Tibial artery (tissue), 4 donors: ENCODE measurements around the gene PCDHGA1.

Experiments
- DNase-seq, 2 donors: peaks; one replicate each; pipeline ENCODE4 v3.0.0-alpha.2; 2019
- H3K27ac ChIP-seq, 2 donors: fragments of 200-600 bp; sonication (generic) in 1 of 2; 1 replicate in 1 of 2; 2 replicates in 1 of 2; pipeline ENCODE4 v1.5.1; 2018 to 2019; ENCODE audit warnings: mild to moderate bottlenecking in 1 of 2
- H3K27me3 ChIP-seq, 2 donors: fragments of 200-600 bp; sonication (generic) in 1 of 2; one replicate each; pipeline versions ENCODE4 v1.5.1 to v1.6.0; 2016 to 2019
- H3K36me3 ChIP-seq, 3 donors: fragments of 200-600 bp; sonication (generic) in 2 of 3; one replicate each; pipeline ENCODE4 v1.5.1; 2016 to 2019; ENCODE audit warnings: mild to moderate bottlenecking in 2 of 3
- H3K4me1 ChIP-seq, 4 donors: fragments of 200-600 bp; sonication (generic) in 2 of 4; 1 replicate in 3 of 4; 2 replicates in 1 of 4; pipeline ENCODE4 v1.5.1; 2016 to 2019
- H3K4me3 ChIP-seq, 2 donors: fragments of 200-600 bp; sonication (generic) in 1 of 2; 1 replicate in 1 of 2; 2 replicates in 1 of 2; pipeline ENCODE4 v1.5.1; 2018 to 2019; ENCODE audit warnings: mild to moderate bottlenecking in 2 of 2
- H3K9me3 ChIP-seq, 3 donors: fragments of 200-600 bp; sonication (generic) in 1 of 3; one replicate each; pipeline ENCODE4 v1.5.1; 2016 to 2019
- intact Hi-C: fragments of 100-400 bp; cut with DNase I; formaldehyde crosslinking; loops from one replicate; pipeline ENCODE4 v1.15.0; 2023; ENCODE audit warnings: low total_unique reads
- TF ChIP-seq, protein P1 (sequence below), 2 experiments: fragments of 200-600 bp in 1 of 2; fragments of 450-650 bp in 1 of 2; IDR thresholded peaks; one replicate each; pipeline ENCODE4 v1.5.1; 2017 to 2019; ENCODE audit warnings: antibody characterized with exemption in 2 of 2, mild to moderate bottlenecking in 1 of 2, moderate library complexity in 1 of 2

PCDHGA1 gene

DNA sequence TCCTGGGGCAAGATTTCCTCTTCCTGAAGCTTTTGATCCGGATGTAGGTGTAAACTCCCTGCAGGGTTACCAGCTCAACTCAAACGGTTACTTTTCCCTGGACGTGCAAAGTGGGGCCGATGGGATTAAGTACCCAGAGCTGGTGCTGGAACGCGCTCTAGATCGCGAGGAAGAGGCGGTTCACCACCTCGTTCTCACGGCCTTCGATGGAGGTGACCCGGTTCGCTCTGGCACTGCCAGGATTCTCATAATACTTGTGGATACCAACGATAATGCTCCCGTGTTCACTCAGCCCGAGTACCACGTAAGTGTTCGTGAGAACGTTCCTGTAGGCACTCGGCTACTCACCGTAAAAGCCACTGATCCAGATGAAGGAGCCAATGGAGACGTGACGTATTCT is 25.3 kb downstream of the PCDHGA1 start:
- Histone ChIP-seq H3K36me3 (peaks cover 0 to 18% (median 11%) of the 10 kb centered on the region in 3 donors), H3K4me3 (peak overlapping the region in 1 of 2 donors; percentile 32), H3K27ac (no peak overlapping the region), H3K27me3 (peaks cover 0 to 3% of the 10 kb centered on the region in 2 donors), H3K4me1 (no peaks in the 10 kb centered on the region), H3K9me3 (peaks cover 0 to 100% (median 88%) of the 10 kb centered on the region in 3 donors)
- intact Hi-C loops, result no loop called here
- TF ChIP-seq, protein P1, sequence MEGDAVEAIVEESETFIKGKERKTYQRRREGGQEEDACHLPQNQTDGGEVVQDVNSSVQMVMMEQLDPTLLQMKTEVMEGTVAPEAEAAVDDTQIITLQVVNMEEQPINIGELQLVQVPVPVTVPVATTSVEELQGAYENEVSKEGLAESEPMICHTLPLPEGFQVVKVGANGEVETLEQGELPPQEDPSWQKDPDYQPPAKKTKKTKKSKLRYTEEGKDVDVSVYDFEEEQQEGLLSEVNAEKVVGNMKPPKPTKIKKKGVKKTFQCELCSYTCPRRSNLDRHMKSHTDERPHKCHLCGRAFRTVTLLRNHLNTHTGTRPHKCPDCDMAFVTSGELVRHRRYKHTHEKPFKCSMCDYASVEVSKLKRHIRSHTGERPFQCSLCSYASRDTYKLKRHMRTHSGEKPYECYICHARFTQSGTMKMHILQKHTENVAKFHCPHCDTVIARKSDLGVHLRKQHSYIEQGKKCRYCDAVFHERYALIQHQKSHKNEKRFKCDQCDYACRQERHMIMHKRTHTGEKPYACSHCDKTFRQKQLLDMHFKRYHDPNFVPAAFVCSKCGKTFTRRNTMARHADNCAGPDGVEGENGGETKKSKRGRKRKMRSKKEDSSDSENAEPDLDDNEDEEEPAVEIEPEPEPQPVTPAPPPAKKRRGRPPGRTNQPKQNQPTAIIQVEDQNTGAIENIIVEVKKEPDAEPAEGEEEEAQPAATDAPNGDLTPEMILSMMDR (IDR thresholded peaks at IDR 0.05), result no peak
- no peak for DNase-seq

DNA sequence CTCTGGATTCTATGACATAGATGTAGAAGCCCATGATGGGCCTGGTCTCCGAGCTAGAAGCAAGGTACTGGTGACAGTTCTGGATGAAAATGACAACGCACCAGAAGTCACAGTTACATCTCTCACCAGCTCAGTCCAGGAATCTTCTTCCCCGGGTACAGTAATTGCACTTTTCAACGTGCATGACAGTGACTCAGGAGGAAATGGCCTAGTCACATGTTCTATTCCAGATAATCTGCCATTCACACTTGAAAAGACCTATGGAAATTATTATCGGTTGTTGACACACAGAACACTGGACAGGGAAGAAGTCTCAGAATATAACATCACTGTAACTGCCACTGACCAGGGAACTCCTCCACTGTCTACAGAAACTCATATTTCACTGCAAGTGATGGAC is 25.8 kb downstream of the PCDHGA1 start:
- Histone ChIP-seq H3K4me1 (no peaks in the 10 kb centered on the region), H3K36me3 (peaks cover 0 to 19% (median 13%) of the 10 kb centered on the region in 3 donors), H3K4me3 (no peak overlapping the region), H3K9me3 (peaks cover 0 to 100% (median 88%) of the 10 kb centered on the region in 3 donors), H3K27me3 (peaks cover 0 to 3% of the 10 kb centered on the region in 2 donors), H3K27ac (no peak overlapping the region)
- no peak for DNase-seq
- TF ChIP-seq, protein P1 (IDR thresholded peaks at IDR 0.05), result no peak
- intact Hi-C loops, result no loop called here

DNA sequence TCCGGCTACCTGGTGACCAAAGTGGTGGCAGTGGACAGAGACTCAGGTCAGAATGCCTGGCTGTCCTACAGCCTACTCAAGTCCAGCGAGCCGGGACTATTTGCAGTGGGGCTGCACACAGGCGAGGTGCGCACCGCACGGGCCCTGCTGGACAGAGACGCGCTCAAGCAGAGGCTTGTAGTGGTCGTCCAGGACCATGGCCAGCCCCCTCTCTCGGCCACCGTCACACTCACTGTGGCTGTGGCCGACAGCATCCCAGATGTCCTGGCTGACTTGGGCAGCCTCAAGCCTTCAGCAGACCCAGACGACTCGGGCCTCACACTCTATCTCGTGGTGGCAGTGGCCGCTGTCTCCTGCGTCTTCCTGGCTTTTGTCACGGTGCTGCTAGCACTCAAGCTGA is 26.6 kb downstream of the PCDHGA1 start:
- no peak for DNase-seq
- intact Hi-C loops, result no loop called here
- peaks cover 0 to 99% (median 88%) of the 10 kb centered on the region in 3 donors for H3K9me3 ChIP-seq

DNA sequence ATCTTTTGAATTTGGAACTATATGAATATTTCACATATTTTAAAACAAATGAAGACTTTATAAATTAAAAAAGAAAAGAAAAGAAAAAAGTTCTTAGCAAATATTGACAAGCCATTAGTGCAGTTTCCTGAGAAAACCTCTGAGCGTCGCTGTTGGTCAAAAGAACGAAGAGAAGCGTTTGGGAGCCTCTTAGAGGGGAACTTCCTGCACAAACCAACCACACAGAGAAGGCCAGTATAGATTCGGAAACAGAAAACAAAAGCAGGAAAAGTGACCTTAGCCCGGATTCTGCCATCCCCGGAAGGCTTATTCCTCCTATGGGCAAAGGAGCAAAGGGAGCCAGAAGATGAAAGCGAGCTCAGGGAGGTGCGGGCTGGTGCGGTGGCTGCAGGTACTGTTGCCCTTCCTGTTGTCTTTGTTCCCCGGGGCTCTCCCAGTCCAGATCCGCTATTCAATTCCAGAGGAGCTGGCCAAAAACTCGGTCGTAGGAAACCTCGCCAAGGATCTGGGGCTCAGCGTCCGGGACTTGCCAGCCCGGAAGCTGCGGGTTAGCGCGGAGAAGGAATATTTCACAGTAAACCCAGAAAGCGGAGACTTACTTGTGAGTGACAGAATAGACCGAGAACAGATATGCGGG is 29.6 kb downstream of the PCDHGA1 start, which contains the start of gene PCDHGB2:
PCDHGB2 (plus strand) TSS at position 205 of the 637 bp plus-strand sequence; CDS start at position 347, 142 bp downstream.
- no peak within 1 kb of the TSS for H3K27ac ChIP-seq
- peaks cover 0 to 32% (median 29%) of the 10 kb centered on the region in 3 donors for H3K36me3 ChIP-seq
- intact Hi-C loops, result no loop called here
- no peak for DNase-seq
- peaks cover 8 to 99% (median 91%) of the 10 kb centered on the region in 3 donors for H3K9me3 ChIP-seq
- H3K4me1 ChIP-seq, result no peaks in the 10 kb centered on the region
- peak within 1 kb of the TSS; percentile 25 to 35 for H3K4me3 ChIP-seq
- TF ChIP-seq, protein P1 (IDR thresholded peaks at IDR 0.05), result no peak
- H3K27me3 ChIP-seq, result peaks cover 0 to 3% of the 10 kb centered on the region in 2 donors

More for the DNA sequence above, 26.6 kb downstream of the PCDHGA1 start:
- TF ChIP-seq, protein P1 (IDR thresholded peaks at IDR 0.05), result no peak
- Histone ChIP-seq H3K36me3 (peaks cover 0 to 24% (median 14%) of the 10 kb centered on the region in 3 donors), H3K27me3 (peaks cover 0 to under 1% of the 10 kb centered on the region in 2 donors), H3K4me3 (no peak overlapping the region), H3K4me1 (no peaks in the 10 kb centered on the region), H3K27ac (no peak overlapping the region)

DNA sequence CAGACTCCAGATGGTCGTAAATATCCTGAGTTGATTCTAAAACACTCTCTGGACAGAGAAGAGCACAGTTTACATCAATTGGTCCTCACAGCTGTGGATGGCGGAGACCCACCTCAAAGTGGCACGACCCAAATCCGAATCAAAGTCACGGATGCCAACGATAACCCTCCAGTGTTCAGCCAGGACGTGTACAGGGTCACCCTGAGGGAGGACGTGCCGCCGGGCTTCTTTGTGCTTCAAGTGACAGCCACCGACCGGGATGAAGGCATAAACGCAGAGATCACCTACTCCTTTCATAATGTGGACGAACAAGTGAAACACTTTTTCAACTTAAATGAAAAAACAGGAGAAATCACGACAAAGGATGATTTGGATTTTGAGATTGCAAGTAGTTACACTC is 30.4 kb downstream of the PCDHGA1 start:
- Histone ChIP-seq H3K9me3 (peaks cover 12 to 99% (median 91%) of the 10 kb centered on the region in 3 donors), H3K36me3 (peaks cover 0 to 37% (median 34%) of the 10 kb centered on the region in 3 donors), H3K4me1 (no peaks in the 10 kb centered on the region), H3K27ac (no peak overlapping the region), H3K4me3 (no peak overlapping the region), H3K27me3 (peaks cover 0 to 3% of the 10 kb centered on the region in 2 donors)
- DNase-seq, result no peak
- TF ChIP-seq, protein P1 (IDR thresholded peaks at IDR 0.05), result no peak
- intact Hi-C loops, result no loop called here
